GM18861 (cell line): ENCODE data around the gene ALAS1.
"Not testable (repeated sequence)": the region's sequence is repeated elsewhere in the genome, so short reads cannot be mapped to it uniquely, and the experiment has no call there.

Experiments
- ATAC-seq: cut with Tn5 transposase; IDR thresholded peaks from one replicate; pipeline ENCODE4 v1.9.1; 2021; ENCODE audit not compliant: unreplicated experiment

ALAS1 gene

GRCh38 chr3:52176951-52177700 lies 20.8 kb upstream of the ALAS1 start:
- no peak for ATAC-seq

GRCh38 chr3:52177701-52178042 lies 20.3 kb upstream of the ALAS1 start:
- ATAC-seq = no peak

GRCh38 chr3:52178126-52178525 lies 19.8 kb upstream of the ALAS1 start:
- ATAC-seq = not testable (repeated sequence)

GRCh38 chr3:52178537-52178936 lies 19.4 kb upstream of the ALAS1 start:
- ATAC-seq = no peak

- no peak for ATAC-seq
Observed at GRCh38 chr3:52181543-52181942, 16.4 kb upstream of the ALAS1 start.

- ATAC-seq = no peak
Observed at GRCh38 chr3:52182196-52182595, 15.8 kb upstream of the ALAS1 start.

GRCh38 chr3:52182691-52183090 lies 15.3 kb upstream of the ALAS1 start:
- no peak for ATAC-seq

GRCh38 chr3:52183786-52184445 lies 14.0 kb upstream of the ALAS1 start:
- ATAC-seq = no peak

- no peak for ATAC-seq
Observed at GRCh38 chr3:52184690-52185089, 13.3 kb upstream of the ALAS1 start.

GRCh38 chr3:52185311-52185710 lies 12.6 kb upstream of the ALAS1 start:
- no peak for ATAC-seq

GRCh38 chr3:52185837-52186236 lies 12.1 kb upstream of the ALAS1 start:
- ATAC-seq = no peak

GRCh38 chr3:52186729-52187128 lies 11.2 kb upstream of the ALAS1 start:
- no peak for ATAC-seq

GRCh38 chr3:52188556-52188955 lies 9.4 kb upstream of the ALAS1 start:
- ATAC-seq = no peak

GRCh38 chr3:52190294-52191074 lies 7.5 kb upstream of the ALAS1 start:
- no peak for ATAC-seq

- no peak for ATAC-seq
Observed at GRCh38 chr3:52191663-52192062, 6.3 kb upstream of the ALAS1 start.

GRCh38 chr3:52193065-52193464 lies 4.9 kb upstream of the ALAS1 start:
- no peak for ATAC-seq

- ATAC-seq = no peak
Observed at GRCh38 chr3:52194485-52195290, 3.3 kb upstream of the ALAS1 start.

GRCh38 chr3:52195291-52195597 lies 2.7 kb upstream of the ALAS1 start:
- no peak for ATAC-seq

- no peak for ATAC-seq
Observed at GRCh38 chr3:52195823-52196331, 2.1 kb upstream of the ALAS1 start.

- ATAC-seq = no peak
Observed at GRCh38 chr3:52196977-52197376, 983 bp upstream of the ALAS1 start.

GRCh38 chr3:52197499-52197841 lies 490 bp upstream of the ALAS1 start:
- no peak for ATAC-seq
